K562 (cell line): ENCODE data around the gene CNKSR3. TPM values are rescaled to one million over a fixed set of nuclear protein-coding genes. Genes with fewer than 3 reads are reported as not detected.

Experiments
- GABPB2 ChIP-seq: fragments of 250-450 bp; sonication (Bioruptor Pico); conservative IDR thresholded peaks from 2 replicates; pipeline ENCODE4 v1.5.1; 2021; ENCODE audit warnings: mild to moderate bottlenecking
- HES1 ChIP-seq: fragments of 450-650 bp; IDR thresholded peaks from 2 replicates; pipeline ENCODE4 v1.6.1; 2016; ENCODE audit warnings: low read depth, mild to moderate bottlenecking, moderate library complexity
- ZNF77 ChIP-seq: fragments of 250-450 bp; sonication (Bioruptor Pico); IDR thresholded peaks from 2 replicates; pipeline ENCODE4 v1.5.0; 2020
- polyA plus RNA-seq, 8 experiments: library from polyadenylated mRNA; depleted of rRNA in 4 of 8; stranded (reverse) in 5 of 8; unstranded in 3 of 8; fragments of >200 nt; fragmentation: Nextera tagmentation in 2 of 8; fragmentation: Illumina TruSeq in 1 of 8; extraction: Ambion mirVana in 2 of 8; extraction: Trizol in 1 of 8; gene quantifications; 2 replicates each; pipeline versions ENCODE4 v1.2.1 to v1.2.3, GENCODE V29; 2011 to 2014; ENCODE audit warnings: inconsistent platforms in 1 of 8, missing spikeins in 1 of 8
- total RNA-seq, 7 experiments: library from RNA; depleted of rRNA in 6 of 7; stranded (reverse); fragments of >200 nt in 6 of 7; fragmentation: Illumina TruSeq in 2 of 7; extraction: Trizol in 2 of 7; gene quantifications; 2 replicates each; pipeline versions ENCODE4 v1.2.1 to v1.2.3, GENCODE V29; 2011 to 2021; ENCODE audit warnings: low replicate concordance in 1 of 7
- TF ChIP-seq, protein P1 (sequence below): sonication (generic); formaldehyde crosslinking; IDR thresholded peaks from 2 replicates; pipeline ENCODE4 v1.8.0; 2022; ENCODE audit warnings: mild to moderate bottlenecking, missing genetic modification reagents, borderline replicate concordance
- TF ChIP-seq, protein P2 (sequence below): sonication (generic); formaldehyde crosslinking; IDR thresholded peaks from 2 replicates; pipeline ENCODE4 v1.9.0; 2022; ENCODE audit warnings: mild to moderate bottlenecking, missing genetic modification reagents

Gene CNKSR3
- total and polyA plus RNA-seq, 9 of the 15 experiments (the other 6 are each of a cell fraction or from before 2014, with no cell fraction given), result 4.5 to 29.6 (median 9.5) TPM

DNA sequence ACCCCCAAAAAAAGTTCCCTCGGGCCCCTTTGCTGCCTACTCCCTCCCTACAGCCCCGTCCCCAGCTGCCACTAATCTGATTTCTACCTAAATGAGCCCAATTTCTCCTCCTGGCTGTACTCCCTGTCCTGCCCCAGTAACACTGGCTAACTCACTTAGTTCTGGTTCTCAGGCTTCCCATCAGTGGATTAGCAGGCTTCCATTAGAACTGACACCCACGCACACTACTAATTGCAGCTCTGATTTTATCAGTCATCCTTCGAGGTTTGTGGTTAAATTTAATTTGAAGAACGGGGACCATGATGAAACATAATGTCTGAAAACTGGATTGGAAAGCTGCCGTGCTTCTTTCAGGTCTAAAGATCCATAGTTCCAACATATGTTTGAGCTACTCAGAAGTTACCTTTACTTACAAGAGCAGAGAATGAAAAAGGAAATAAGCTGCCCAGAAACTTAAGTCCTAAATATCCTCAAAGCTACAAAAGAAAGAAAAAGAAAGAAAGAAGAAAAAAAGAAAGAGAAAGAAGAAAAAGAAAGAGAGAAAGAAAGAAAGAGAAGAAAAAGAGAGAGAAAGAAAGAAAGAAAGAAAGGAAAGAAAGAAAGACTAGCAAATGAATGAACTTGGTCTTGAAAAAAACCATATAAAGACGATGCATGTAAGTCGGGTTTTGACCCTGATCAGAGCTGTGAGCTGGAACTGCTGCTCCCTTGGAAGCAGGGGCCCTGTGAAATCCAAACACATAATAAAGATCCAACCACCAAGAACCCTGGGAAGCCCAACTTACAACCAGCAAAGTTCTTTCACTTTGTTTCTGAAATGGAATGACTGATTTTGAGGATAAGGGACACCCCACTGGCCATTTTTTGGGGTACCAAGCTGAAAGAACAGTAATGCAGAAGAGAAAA, 51.7 kb downstream of the CNKSR3 start (continued):
- TF ChIP-seq HES1, result peak; percentile 23; the same call in 1 of the 2 replicates
- TF ChIP-seq, protein P1, sequence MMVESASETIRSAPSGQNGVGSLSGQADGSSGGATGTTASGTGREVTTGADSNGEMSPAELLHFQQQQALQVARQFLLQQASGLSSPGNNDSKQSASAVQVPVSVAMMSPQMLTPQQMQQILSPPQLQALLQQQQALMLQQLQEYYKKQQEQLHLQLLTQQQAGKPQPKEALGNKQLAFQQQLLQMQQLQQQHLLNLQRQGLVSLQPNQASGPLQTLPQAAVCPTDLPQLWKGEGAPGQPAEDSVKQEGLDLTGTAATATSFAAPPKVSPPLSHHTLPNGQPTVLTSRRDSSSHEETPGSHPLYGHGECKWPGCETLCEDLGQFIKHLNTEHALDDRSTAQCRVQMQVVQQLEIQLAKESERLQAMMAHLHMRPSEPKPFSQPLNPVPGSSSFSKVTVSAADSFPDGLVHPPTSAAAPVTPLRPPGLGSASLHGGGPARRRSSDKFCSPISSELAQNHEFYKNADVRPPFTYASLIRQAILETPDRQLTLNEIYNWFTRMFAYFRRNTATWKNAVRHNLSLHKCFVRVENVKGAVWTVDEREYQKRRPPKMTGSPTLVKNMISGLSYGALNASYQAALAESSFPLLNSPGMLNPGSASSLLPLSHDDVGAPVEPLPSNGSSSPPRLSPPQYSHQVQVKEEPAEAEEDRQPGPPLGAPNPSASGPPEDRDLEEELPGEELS, result no peak
- no peak for TF ChIP-seq ZNF77
- TF ChIP-seq GABPB2 (CRISPR knock-in tag), result no peak
- TF ChIP-seq, protein P2, sequence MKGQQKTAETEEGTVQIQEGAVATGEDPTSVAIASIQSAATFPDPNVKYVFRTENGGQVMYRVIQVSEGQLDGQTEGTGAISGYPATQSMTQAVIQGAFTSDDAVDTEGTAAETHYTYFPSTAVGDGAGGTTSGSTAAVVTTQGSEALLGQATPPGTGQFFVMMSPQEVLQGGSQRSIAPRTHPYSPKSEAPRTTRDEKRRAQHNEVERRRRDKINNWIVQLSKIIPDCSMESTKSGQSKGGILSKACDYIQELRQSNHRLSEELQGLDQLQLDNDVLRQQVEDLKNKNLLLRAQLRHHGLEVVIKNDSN (CRISPR knock-in tag), result no peak
